Iris pigment epithelial cell (primary cell): Measurements from ENCODE around the gene RARS1.
"Not testable (repeated sequence)": the region's sequence is repeated elsewhere in the genome, so short reads cannot be mapped to it uniquely, and the experiment has no call there.

Experiments used
- DNase-seq: peaks from one replicate; pipeline ENCODE4 v3.0.0-alpha.2; 2011; ENCODE audit warnings: low read depth

Gene RARS1

DNA sequence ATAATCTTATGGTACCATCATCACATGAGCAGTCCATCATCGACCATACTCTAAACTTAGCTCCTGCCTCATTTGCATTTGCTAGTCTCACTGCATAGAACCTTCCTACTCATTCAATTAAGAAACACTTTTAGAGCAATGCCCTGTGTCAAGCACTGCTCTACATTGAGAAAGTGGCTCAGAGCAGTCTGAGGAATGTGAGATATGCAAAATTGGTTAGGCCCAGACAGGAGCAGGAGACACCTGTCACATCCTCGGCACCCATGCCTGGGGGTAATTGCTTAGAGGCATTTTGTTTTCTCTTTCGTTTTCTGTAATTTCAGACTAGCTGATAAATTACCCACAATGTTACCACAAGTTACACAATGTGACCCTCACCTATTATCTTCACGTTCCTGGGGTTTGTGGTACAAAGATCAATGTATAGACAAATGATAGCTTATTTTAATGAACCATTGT lies 4.9 kb upstream of the RARS1 start:
- DNase-seq, result no peak

DNA sequence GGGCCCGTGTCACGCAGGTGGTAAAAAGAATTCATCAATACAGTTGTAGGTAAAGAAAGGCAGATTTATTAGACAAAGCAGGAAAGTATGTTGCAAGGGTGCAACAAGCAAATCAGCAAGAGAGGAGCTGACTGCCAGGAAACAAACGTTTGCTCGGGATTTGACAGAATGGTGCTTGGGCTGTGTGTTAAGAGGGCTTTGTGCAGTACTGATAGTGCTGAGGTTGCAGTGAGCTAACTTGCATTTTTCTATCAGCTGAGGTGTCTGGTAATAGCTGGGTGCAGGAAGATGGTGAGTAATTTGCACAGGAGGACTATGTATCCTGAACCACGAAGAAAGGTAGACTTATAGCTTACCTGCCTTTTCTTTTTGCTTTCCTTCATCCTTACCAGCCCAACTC lies 3.9 kb upstream of the RARS1 start:
- no peak for DNase-seq

DNA sequence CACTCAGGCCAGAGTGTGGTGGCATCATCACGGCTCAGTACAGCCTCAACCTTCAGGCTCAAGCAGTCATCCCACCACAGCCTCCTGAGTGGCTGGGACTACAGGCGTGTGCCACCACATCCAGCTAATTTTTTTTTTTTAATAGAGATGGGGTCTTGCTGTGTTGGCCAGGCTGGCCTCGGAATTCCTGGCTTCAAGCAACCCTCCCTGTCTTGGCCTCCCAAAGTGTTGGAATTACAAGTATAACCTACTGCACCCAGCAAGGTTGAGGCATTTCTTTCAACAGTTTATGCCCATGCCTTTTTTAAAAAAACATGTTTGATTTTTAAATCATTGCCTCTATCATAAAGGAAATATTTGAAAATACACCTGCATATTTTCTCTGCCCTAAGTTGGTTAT lies 2.8 kb downstream of the RARS1 start:
- no peak for DNase-seq

DNA sequence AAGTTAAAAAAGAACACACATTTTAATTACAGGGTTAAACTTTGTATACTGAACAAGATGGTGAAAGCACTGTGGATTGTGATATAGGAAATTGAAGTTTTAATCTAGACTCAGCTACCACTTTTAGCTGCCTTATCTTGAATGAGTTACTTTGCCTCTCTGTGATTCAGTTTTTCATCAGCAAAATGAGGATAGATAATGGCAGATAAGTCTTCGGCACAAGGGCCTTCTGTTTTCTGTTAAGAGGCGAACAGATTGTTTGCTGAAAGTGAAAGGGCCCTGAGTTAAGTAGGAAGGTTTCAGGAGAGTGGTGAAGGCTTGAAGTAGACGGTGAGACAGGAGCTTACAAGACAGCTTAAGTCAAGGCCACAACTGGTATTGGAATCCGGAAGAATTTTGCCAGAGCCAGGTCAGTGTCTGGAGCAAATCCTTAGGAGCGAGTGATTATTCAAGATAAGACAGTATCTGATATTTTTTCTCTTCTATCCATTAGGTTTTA lies 7.8 kb downstream of the RARS1 start:
- DNase-seq, result no peak

DNA sequence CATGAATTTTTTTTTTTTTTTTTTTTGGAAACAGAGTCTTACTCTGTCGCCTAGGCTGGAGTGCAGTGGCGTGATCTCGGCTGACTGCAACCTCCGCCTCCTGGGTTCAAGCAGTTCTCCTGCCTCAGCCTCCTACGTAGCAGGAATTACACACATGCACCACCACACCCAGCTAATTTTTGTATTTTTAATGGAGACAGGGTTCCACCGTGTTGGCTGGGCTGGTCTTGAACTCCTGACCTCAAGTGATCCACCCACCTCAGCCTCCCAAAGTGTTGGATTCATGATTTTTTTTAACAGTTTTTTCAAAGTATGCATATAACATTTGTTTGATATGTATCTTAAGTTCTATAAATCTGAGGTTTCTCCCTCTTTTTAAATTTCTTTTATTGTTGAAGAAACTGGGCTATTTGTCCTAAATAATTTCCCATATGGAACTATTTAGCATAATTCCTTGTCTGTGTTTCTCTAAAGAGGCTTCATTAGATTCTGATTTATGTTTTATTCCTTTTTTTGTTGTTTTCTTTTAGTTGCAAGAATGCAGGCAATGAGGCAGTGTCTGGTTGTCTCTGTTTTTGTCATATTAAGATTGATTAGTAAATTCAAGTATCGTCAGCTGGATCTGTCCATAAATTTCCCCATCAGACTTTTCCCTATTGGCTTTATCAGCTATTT lies 16.4 kb downstream of the RARS1 start:
- no peak for DNase-seq

DNA sequence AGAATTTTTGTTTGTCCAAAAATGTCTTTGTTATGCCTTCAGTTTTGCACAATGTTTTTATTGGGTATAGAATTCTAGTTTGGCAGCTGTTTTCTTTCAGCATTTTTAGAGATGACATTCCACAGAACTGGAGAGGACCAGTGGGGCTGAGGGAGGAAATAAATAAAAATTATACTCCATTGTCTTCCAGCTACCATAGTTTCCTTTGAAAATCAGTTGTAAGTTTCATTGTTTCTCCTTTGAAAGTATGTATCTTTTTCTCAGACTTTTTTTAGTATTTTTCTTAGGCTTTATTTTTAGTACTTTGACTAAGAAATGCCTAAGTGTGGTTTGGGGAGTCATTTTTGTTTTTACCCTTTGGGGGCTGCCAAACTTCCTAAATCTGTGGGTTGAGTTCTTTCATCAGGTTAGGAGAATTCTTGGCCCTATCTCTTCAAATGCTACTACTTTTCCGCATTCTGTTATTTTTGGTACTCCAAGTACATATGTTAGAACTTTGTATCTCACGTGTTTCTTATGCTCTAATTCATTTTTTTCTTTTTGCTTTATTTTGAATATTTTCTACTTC lies 27.7 kb downstream of the RARS1 start:
- DNase-seq, result no peak

DNA sequence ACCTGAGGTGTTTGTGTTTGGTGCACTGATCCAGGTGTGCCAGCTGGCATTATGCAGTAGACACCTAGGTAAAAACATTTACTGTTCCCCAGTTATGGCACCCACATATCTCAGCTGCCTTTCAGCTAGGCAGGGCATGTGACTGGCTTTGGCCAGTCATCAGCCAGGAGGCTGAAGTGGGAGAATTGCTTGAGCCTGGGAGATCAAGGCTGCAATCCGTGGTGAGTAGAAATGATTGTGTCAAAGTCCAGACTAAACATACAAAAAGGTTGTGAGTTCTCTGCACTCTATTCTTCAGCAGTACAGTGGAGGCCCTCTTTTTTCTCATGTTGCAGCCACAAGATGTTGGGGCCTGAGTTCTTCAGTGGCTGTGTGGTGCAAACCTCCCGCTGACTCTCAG lies 39.6 kb downstream of the RARS1 start:
- no peak for DNase-seq

DNA sequence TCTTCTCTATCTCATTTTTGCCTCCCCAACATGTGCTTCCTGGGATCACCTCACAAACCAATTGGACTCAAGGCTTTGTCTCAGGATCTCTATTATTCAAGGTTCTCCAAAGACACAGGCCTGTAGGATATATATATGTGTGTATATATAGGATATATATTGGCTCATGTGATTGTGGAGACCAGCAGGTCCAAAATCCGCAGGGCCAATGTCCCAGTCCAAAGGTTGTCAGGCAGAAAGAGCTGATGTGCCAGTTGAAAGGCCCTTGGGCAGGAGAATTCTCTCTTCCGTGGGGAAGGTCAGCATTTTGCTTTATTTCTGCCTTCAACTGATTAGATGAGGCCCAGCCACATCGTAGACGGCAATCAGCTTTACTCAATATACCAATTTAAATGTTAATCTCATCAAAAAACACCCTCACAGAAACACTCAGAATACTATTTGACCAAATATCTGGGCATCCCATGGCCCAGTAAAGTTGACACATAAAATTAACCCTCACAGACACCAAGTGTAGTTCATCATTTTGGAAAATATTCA lies 41.6 kb downstream of the RARS1 start:
- DNase-seq, result no peak

DNA sequence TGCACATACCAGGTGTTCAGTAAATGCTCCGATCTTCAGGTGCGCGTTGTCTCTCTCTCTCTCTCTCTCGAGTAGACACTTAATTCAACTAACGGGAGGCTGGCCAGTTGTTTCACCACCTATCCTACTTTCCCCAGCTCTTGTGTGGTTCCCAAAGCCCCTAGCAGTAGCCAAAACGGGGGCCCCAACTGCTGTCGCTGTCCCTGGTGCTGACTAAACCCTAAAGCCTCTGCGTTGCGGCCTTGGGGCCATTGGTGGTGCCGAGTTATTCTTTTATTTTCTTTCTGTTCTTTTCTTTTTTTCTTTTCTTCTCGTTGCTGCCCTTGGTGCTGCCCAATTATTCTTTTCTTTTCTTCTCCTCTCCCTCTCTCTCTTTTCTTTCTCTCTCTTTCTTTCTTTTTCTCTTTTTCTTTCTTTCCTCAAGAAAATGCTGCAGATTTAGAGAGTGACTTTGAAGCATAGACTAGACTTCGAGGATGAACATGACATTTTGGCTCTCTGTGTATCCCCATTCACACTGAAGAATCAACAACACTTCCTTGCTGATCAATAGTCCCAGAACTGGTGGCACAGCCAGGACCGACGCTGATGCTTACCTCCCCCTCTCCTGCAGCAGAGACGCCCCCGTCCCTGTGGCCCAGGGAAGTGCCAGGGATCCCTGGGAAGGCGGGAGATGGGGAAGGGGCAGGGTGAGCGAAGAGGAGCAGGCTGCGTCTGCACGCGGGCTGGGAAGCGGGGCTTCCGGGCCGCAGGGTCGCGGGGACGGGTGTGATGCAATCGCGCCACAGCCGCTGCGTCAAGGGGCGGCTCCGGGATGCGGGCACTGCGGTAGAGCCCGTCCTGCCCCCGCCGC lies 42.5 kb downstream of the RARS1 start, which contains the start of gene FBLL1:
Gene FBLL1 (plus strand): TSS at position 785 of the 853 bp plus-strand sequence. CDS start 200 bp downstream, outside the sequence.
- peak; percentile 14 for DNase-seq

DNA sequence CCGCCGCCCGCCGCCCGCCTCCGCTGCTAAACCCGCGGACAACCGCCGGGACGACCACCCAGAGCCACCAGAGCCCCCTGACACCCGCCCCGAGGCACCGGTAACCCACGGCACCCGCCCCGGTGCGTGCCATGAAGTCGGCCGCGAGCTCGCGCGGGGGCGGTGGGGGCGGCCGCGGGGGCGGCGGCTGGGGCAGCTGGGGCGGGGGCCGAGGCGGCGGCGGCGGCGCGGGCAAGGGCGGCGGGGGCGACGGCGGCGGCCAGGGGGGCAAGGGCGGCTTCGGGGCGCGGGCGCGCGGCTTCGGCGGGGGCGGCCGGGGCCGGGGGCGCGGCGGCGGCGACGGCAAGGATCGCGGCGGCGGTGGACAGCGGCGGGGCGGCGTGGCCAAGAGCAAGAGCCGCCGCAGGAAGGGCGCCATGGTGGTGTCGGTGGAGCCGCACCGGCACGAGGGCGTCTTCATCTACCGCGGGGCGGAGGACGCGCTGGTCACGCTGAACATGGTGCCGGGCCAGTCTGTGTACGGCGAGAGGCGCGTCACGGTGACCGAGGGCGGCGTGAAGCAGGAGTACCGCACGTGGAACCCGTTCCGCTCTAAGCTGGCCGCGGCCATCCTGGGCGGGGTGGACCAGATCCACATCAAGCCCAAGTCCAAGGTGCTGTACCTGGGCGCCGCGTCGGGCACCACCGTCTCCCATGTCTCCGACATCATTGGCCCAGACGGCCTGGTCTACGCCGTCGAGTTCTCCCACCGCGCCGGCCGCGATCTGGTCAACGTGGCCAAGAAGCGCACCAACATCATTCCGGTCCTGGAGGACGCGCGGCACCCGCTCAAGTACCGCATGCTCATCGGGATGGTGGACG lies 43.3 kb downstream of the RARS1 start:
- DNase-seq, result no peak

DNA sequence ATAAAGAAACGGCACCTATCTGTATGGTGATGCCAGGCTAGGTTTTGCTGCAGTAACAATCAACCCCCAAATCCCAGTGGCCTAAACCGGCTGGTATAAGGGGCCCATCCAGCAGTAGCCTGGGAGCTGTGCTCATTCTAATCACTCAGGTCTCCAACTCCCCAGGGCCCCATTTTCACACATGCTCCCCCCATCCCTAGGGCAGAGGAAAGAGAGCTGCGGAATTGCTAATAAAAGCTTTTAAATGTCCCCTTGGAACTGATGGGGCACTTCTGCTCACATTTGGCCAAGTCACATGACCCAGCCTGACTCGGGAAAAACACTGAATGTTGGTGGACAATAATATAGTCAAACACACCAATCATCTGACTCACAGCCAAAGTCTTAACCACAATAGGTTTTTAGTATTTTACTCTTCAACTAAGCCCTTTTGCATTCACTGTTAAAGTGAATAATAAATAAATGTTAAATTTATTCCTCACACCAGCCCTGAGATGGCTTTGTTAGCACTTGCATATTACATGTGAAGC lies 44.4 kb downstream of the RARS1 start:
- DNase-seq, result no peak

DNA sequence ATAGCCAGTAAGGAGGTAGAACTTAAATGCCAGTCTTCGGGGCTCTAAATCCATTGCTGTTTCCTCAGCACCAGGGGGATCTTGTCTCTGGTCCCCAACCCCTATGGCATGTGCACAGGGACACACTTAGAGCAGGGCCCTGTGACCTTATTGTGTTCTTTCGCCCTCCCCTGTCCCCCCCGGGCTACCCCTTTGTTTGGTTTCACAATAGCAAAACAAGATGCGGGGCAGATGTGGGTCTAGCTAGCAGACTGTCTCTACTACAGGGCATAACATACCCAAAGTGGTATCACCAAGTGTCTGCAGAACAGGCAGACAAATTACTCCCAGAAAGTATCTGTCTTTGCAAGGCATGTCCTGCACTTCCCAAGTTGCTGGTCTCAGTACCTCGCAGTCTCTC lies 44.9 kb downstream of the RARS1 start:
- no peak for DNase-seq

DNA sequence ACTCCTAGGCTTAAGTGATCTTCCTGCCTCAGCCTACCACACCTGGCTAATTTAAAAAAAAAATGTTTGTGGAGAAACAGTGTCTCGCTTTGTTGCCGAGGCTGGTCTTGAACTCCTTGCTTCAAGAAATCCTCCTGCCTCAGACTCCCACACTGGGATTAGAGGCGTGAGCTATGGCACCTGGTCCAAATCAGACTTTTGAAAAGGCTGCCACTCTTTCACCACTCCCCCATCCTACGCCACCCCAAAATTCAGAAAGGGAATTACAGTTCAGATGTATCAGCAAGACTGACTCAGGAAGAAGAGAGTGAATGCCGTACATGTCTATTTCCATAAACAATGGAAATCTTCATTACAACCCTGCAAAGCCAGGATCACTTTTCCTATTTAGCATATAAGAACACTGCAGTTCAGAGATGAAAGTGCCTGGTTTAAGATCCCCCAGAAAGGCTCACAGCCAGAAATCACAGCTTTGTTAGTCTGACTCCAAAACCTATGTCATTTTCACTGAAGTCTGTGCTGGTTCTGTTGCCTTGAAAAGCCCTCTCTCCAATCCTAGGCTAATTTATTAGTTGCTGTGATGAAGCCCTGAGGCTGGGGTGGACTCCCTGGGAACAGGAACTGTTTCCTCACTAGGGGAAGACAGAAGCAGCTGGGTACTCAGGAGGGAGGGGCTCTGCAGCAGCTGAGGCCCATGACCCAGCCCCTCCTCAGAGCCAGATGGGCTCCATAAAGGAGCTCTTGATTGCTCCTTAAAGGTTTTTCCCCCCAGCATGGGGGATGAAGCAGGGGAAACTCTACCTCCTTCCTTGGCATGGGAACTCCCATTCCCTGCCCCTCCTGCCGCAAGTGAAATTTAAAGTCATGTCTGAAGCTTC lies 46.0 kb downstream of the RARS1 start:
- no peak for DNase-seq

DNA sequence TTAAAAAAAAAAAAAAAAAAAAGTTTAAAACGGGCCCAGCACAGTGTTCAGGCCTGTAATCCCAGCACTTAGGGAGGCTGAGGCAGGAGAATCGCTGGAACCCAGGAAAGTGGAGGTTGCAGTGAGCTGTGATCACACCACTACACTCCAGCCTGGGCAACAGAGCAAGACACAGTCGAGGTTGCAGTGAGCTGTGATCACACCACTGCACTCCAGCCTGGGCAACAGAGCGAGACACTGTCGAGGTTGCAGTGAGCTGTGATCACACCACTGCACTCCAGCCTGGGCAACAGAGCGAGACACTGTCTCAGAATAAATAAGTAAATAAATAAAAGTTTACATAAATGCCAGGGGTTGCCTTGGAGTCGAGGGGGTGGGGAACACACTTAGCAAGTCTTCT lies 48.1 kb downstream of the RARS1 start:
- not testable (repeated sequence) for DNase-seq

DNA sequence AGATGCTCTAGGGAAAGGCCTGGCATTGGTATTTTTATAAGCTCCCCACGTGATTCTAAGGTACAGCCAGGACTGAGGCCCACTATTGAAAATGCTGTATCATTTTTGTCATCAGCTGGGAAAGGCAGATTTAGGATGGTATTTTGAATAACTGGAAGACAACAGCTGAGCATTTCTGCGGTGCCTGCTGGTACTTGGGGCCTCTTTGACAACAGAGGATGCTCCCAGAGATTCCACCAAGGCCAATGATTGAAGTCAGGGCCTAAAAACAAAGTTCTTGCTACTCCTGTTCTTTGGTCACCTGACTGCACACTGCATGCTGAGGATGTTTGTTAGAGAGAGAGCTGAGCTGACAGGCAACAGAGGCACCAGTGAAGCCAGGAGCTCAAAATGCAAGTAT lies 50.9 kb downstream of the RARS1 start:
- DNase-seq, result no peak

DNA sequence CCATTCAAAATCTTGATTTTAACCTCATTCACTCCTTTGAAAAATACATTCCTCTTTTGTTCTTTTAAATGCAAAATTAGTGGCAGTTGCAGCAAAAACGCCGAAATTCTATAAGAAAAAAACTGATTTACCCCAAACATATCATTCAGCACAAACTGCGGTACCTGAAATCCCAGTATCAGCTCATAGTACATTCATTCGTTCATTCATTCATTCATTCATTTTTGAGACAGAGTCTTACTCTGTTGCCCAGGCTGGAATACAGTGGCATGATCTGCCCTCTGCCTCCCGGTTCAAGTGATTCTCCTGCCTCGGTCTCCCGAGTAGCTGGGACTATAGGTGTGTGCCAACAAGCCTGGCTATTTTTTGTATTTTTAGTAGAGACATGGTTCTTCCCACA lies 63.3 kb downstream of the RARS1 start:
- no peak for DNase-seq

DNA sequence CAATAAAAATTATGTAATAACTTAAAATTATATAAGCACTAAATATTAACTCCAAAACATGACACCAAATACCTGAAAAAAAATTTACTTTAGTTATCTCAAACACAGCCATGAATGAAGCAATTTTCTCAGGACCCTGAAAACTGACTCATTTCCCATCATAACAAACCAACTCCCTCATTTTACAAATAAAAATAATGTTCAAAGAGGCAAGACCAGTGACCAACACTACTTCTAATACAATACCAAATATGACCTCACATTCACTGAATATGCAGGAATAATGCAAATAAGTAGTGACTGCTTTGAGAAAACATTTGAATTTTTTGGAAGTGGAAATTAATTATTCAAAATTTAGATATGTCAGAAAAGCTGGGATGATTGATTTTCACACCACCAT lies 64.4 kb downstream of the RARS1 start:
- no peak for DNase-seq

DNA sequence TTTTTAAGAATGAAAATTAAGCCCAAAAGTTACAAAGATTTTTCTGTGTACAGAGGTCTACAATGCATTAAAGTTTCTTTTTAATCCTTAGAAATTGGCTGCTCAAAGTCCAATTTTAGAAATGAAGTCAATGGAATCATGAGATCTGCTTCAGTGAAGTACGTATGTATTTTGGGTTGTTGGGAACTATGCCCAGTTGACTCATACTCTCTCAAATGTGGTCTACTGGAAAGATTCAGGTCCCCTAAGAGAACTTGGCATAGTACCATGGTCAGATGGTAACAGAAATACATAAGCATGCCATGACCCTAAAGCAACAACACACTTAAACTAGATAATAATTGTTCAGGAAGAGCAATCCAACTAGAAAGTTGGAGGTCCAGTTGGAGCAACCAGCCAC lies 65.9 kb downstream of the RARS1 start:
- DNase-seq, result peak; percentile 93

DNA sequence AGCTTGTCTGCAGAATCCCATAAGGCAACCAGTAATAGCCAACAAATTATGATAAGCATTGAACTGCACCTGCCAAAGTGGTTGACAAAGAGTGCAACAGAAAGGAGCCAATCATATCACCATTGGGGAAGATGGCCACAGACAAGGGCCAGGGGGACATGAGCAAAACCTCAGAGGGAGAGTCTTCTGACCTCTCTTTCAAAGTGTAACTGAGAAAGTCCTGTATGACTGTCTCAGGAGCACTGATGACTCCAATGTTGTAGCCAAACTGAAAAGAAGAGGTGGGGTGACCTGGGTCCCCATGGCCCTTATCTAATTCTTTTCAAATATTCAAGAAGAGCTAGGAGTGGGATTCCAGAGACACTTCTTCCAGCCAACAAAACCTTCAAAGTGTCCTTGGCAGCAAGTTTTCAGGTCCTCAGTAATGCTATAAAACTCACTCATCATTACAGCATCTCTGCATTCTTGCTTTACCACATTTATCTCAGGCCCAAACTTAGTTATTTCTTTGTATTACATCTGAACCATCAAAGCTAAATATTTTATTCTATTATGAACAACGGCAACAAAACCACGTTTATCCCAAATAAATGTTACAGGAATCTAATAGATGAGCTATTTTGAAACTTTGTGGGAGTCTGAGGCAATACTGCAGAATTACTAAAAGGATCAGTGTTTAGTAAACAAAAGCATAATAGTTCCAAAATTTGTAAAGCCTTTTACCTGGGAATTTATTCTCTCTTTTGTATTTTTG lies 67.3 kb downstream of the RARS1 start:
- no peak for DNase-seq

DNA sequence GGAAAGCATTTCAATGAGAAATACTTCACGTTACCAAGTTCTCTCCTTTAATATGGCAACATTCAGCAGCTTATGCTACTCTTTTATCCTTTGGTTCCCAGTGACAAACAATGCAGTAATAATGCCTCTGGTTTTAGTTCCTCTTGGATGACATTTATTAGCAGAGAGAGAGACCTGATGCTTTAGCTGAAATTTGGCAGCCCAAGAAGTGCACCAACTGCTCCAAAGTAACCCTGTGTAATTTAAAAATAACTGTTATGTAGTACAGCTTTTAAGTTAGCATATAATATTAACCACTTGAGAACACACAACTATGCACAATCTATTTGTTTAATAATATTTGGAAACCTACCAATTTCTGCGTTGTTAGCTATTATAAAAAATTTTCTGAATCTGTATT lies 71.1 kb downstream of the RARS1 start:
- no peak for DNase-seq
